A549 (cell line): ENCODE measurements around the gene PIBF1.

Experiments
- BHLHE40 ChIP-seq: IDR thresholded peaks from 2 replicates; pipeline ENCODE4 v1.6.1; 2012; ENCODE audit warnings: low read depth, low read length, inconsistent platforms
- CEBPB ChIP-seq, 2 experiments: fragments of >200 bp in 1 of 2; sonication (Bioruptor Twin) in 1 of 2; formaldehyde crosslinking in 1 of 2; IDR thresholded peaks; 2 replicates each; pipeline ENCODE4 v1.6.1; 2012 to 2016
- EP300 ChIP-seq, 2 experiments: fragments of >200 bp; sonication (Bioruptor Twin); formaldehyde crosslinking; IDR thresholded peaks; 2 replicates in 1 of 2; 3 replicates in 1 of 2; pipeline ENCODE4 v1.6.1; 2016 to 2017
- GATA3 ChIP-seq: IDR thresholded peaks from 2 replicates; pipeline ENCODE4 v1.6.1; 2012; ENCODE audit warnings: borderline replicate concordance
- KDM5A ChIP-seq: fragments of 200-600 bp; sonication (generic); IDR thresholded peaks from 2 replicates; pipeline ENCODE4 v1.6.1; 2016; ENCODE audit warnings: antibody characterized with exemption, mild to moderate bottlenecking
- MAFK ChIP-seq: fragments of 450-650 bp; IDR thresholded peaks from 2 replicates; pipeline ENCODE4 v1.6.1; 2014; ENCODE audit not compliant: partially characterized antibody
- SREBF2 ChIP-seq: fragments of 450-650 bp; IDR thresholded peaks from 2 replicates; pipeline ENCODE4 v1.6.1; 2014; ENCODE audit warnings: mild to moderate bottlenecking, moderate library complexity
- TF ChIP-seq, protein P1 (sequence below): IDR thresholded peaks from 2 replicates; pipeline ENCODE4 v1.6.1; 2012
- TF ChIP-seq, protein P2 (sequence below): fragments of >200 bp; sonication (Bioruptor Twin); formaldehyde crosslinking; IDR thresholded peaks from 3 replicates; pipeline ENCODE4 v1.5.1; 2016
- TF ChIP-seq, protein P3 (sequence below): IDR thresholded peaks from 2 replicates; pipeline ENCODE4 v1.6.1; 2012

DNA sequence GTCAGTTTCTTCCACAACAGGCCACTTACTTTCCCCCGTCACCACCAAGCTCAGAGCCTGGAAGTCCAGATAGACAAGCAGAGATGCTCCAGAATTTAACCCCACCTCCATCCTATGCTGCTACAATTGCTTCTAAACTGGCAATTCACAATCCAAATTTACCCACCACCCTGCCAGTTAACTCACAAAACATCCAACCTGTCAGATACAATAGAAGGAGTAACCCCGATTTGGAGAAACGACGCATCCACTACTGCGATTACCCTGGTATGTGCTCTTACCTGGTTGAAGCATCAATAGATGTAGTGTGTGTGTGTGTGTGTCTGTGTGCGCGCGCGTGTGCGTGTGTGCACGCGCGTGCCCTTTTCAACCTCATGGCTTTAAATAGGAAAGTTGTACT, 280.5 kb downstream of the PIBF1 start:
- TF ChIP-seq, protein P1, sequence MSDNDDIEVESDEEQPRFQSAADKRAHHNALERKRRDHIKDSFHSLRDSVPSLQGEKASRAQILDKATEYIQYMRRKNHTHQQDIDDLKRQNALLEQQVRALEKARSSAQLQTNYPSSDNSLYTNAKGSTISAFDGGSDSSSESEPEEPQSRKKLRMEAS, result no peak
- no peak for TF ChIP-seq BHLHE40
- no peak for TF ChIP-seq SREBF2
- no peak for TF ChIP-seq EP300 (IDR thresholded peaks at IDR 0.05)
- TF ChIP-seq, protein P2, sequence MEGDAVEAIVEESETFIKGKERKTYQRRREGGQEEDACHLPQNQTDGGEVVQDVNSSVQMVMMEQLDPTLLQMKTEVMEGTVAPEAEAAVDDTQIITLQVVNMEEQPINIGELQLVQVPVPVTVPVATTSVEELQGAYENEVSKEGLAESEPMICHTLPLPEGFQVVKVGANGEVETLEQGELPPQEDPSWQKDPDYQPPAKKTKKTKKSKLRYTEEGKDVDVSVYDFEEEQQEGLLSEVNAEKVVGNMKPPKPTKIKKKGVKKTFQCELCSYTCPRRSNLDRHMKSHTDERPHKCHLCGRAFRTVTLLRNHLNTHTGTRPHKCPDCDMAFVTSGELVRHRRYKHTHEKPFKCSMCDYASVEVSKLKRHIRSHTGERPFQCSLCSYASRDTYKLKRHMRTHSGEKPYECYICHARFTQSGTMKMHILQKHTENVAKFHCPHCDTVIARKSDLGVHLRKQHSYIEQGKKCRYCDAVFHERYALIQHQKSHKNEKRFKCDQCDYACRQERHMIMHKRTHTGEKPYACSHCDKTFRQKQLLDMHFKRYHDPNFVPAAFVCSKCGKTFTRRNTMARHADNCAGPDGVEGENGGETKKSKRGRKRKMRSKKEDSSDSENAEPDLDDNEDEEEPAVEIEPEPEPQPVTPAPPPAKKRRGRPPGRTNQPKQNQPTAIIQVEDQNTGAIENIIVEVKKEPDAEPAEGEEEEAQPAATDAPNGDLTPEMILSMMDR, result no peak
- TF ChIP-seq, protein P3, sequence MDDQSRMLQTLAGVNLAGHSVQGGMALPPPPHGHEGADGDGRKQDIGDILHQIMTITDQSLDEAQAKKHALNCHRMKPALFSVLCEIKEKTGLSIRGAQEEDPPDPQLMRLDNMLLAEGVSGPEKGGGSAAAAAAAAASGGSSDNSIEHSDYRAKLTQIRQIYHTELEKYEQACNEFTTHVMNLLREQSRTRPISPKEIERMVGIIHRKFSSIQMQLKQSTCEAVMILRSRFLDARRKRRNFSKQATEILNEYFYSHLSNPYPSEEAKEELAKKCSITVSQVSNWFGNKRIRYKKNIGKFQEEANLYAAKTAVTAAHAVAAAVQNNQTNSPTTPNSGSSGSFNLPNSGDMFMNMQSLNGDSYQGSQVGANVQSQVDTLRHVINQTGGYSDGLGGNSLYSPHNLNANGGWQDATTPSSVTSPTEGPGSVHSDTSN, result no peak
- no peak for TF ChIP-seq KDM5A
- no peak for TF ChIP-seq CEBPB (IDR thresholded peaks at IDR 0.05)
- TF ChIP-seq GATA3, result no peak
- no peak for TF ChIP-seq MAFK
